GM19463 (cell line): ENCODE results near the gene KIF5A.

Experiments used
- ATAC-seq: cut with Tn5 transposase; IDR thresholded peaks from one replicate; pipeline ENCODE4 v1.9.1; 2021; ENCODE audit warnings: mild to moderate bottlenecking, moderate library complexity; ENCODE audit not compliant: unreplicated experiment

The KIF5A gene

GRCh38 chr12:57628280-57629191 lies 78.7 kb downstream of the KIF5A start:
- no peak for ATAC-seq

- ATAC-seq, result no peak
Observed at GRCh38 chr12:57629897-57630471, 80.1 kb downstream of the KIF5A start.

GRCh38 chr12:57630891-57631433 lies 81.1 kb downstream of the KIF5A start:
- ATAC-seq, result no peak

GRCh38 chr12:57631566-57632072 lies 81.8 kb downstream of the KIF5A start:
- ATAC-seq, result no peak

- peak; percentile 13 for ATAC-seq
Observed at GRCh38 chr12:57632073-57632957, 82.5 kb downstream of the KIF5A start.

- peak; percentile 87 for ATAC-seq
Observed at GRCh38 chr12:57632958-57633840, 83.4 kb downstream of the KIF5A start, which contains the start of gene B4GALNT1. Gene B4GALNT1, minus strand, starts transcription at chr12:57633201. Its CDS starts 1,069 bp downstream, at chr12:57632132.
